ENCODE results near the gene PLTP. TPM values are rescaled to one million over a fixed set of nuclear protein-coding genes. Genes with fewer than 3 reads are reported as not detected.
A peak's percentile ranks its signal among the peaks of the same experiment; 100 is the strongest.

PLTP gene
- total and polyA plus RNA-seq, 2 of the 13 experiments (the other 11 are each of a cell fraction or from before 2014, with no cell fraction given), result 16.9 to 28.6 TPM

DNA sequence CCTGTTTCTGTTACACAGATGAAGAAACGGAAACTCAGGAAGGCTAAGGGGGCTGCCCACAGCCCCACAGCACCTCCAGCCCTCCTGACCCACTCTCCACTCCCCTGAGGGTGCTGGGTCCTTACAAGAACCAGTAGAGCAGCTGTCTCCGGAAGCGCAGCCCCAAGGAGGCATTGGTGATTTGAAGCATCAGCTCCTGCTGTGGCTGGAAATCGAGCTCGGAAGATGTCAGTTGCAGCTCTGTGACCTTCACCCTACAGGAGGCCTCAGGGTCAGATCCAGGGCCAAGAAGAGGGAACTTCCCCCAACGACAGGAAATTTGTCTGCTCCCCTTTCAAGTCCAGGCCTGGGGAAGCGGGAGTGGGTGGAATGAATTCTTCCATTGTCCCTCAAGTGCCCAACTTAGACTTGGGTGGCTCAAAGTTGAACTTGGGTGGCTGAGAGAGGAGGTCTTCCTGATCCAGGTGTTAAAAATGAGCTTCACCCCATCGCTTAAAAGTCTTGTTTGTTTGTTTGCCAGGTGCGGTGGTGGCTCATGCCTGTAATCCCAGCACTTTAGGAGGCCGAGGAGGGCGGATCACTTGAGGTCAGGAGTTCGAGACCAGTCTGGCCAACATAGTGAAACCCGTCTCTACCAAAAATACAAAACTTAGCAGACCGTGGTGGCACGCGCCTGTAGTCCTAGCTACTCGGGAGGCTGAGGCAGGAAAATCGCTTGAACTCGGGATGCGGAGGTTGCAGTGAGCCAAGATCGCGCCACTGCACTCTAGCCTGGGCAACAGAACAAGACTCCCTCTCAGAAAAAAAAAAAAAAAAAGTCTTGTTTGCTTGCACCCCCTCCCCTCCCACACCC is 1.9 kb downstream of the PLTP start (continued):
- TF ChIP-seq, protein P1, sequence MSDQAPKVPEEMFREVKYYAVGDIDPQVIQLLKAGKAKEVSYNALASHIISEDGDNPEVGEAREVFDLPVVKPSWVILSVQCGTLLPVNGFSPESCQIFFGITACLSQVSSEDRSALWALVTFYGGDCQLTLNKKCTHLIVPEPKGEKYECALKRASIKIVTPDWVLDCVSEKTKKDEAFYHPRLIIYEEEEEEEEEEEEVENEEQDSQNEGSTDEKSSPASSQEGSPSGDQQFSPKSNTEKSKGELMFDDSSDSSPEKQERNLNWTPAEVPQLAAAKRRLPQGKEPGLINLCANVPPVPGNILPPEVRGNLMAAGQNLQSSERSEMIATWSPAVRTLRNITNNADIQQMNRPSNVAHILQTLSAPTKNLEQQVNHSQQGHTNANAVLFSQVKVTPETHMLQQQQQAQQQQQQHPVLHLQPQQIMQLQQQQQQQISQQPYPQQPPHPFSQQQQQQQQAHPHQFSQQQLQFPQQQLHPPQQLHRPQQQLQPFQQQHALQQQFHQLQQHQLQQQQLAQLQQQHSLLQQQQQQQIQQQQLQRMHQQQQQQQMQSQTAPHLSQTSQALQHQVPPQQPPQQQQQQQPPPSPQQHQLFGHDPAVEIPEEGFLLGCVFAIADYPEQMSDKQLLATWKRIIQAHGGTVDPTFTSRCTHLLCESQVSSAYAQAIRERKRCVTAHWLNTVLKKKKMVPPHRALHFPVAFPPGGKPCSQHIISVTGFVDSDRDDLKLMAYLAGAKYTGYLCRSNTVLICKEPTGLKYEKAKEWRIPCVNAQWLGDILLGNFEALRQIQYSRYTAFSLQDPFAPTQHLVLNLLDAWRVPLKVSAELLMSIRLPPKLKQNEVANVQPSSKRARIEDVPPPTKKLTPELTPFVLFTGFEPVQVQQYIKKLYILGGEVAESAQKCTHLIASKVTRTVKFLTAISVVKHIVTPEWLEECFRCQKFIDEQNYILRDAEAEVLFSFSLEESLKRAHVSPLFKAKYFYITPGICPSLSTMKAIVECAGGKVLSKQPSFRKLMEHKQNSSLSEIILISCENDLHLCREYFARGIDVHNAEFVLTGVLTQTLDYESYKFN (CRISPR knock-in tag; conservative IDR thresholded peaks at IDR 0.05), result peak; percentile 50
- TF ChIP-seq NAIF1 (CRISPR knock-in tag; IDR thresholded peaks at IDR 0.05; ENCODE audit: borderline replicate concordance) (0 out of 2 replicates have a peak, but pooled peaks have one; percentile 19), MZF1 (CRISPR knock-in tag; IDR thresholded peaks at IDR 0.05; ENCODE audit: borderline replicate concordance) (no peak), ZFYVE20 (CRISPR knock-in tag; IDR thresholded peaks at IDR 0.05; ENCODE audit: borderline replicate concordance, low read depth) (no peak), MAF1 (CRISPR knock-in tag; IDR thresholded peaks at IDR 0.05; ENCODE audit: borderline replicate concordance) (no peak), ZNF564 (CRISPR knock-in tag; IDR thresholded peaks at IDR 0.05) (no peak), IKZF1 (IDR thresholded peaks at IDR 0.05) (no peak), ZNF615 (CRISPR knock-in tag; IDR thresholded peaks at IDR 0.05; ENCODE audit: borderline replicate concordance) (no peak), ZSCAN30 (CRISPR knock-in tag; IDR thresholded peaks at IDR 0.05) (no peak), ZNF367 (CRISPR knock-in tag; IDR thresholded peaks at IDR 0.05; ENCODE audit: borderline replicate concordance) (no peak), ZNF878 (CRISPR knock-in tag; IDR thresholded peaks at IDR 0.05) (no peak; the same call in 1 of the 2 replicates), HNF4A (CRISPR knock-in tag; IDR thresholded peaks at IDR 0.05) (peak; percentile 66), ZSCAN20 (CRISPR knock-in tag; IDR thresholded peaks at IDR 0.05; ENCODE audit: borderline replicate concordance) (no peak)
- TF ChIP-seq, protein P2, sequence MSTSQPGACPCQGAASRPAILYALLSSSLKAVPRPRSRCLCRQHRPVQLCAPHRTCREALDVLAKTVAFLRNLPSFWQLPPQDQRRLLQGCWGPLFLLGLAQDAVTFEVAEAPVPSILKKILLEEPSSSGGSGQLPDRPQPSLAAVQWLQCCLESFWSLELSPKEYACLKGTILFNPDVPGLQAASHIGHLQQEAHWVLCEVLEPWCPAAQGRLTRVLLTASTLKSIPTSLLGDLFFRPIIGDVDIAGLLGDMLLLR (CRISPR knock-in tag; IDR thresholded peaks at IDR 0.05), result no peak
- TF ChIP-seq, protein P3, sequence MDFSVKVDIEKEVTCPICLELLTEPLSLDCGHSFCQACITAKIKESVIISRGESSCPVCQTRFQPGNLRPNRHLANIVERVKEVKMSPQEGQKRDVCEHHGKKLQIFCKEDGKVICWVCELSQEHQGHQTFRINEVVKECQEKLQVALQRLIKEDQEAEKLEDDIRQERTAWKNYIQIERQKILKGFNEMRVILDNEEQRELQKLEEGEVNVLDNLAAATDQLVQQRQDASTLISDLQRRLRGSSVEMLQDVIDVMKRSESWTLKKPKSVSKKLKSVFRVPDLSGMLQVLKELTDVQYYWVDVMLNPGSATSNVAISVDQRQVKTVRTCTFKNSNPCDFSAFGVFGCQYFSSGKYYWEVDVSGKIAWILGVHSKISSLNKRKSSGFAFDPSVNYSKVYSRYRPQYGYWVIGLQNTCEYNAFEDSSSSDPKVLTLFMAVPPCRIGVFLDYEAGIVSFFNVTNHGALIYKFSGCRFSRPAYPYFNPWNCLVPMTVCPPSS (IDR thresholded peaks at IDR 0.05), result no peak
- TF ChIP-seq, protein P4, sequence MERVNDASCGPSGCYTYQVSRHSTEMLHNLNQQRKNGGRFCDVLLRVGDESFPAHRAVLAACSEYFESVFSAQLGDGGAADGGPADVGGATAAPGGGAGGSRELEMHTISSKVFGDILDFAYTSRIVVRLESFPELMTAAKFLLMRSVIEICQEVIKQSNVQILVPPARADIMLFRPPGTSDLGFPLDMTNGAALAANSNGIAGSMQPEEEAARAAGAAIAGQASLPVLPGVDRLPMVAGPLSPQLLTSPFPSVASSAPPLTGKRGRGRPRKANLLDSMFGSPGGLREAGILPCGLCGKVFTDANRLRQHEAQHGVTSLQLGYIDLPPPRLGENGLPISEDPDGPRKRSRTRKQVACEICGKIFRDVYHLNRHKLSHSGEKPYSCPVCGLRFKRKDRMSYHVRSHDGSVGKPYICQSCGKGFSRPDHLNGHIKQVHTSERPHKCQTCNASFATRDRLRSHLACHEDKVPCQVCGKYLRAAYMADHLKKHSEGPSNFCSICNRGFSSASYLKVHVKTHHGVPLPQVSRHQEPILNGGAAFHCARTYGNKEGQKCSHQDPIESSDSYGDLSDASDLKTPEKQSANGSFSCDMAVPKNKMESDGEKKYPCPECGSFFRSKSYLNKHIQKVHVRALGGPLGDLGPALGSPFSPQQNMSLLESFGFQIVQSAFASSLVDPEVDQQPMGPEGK (CRISPR knock-in tag; IDR thresholded peaks at IDR 0.05), result peak; percentile 70; the same call in 1 of the 2 replicates
- TF ChIP-seq, protein P5, sequence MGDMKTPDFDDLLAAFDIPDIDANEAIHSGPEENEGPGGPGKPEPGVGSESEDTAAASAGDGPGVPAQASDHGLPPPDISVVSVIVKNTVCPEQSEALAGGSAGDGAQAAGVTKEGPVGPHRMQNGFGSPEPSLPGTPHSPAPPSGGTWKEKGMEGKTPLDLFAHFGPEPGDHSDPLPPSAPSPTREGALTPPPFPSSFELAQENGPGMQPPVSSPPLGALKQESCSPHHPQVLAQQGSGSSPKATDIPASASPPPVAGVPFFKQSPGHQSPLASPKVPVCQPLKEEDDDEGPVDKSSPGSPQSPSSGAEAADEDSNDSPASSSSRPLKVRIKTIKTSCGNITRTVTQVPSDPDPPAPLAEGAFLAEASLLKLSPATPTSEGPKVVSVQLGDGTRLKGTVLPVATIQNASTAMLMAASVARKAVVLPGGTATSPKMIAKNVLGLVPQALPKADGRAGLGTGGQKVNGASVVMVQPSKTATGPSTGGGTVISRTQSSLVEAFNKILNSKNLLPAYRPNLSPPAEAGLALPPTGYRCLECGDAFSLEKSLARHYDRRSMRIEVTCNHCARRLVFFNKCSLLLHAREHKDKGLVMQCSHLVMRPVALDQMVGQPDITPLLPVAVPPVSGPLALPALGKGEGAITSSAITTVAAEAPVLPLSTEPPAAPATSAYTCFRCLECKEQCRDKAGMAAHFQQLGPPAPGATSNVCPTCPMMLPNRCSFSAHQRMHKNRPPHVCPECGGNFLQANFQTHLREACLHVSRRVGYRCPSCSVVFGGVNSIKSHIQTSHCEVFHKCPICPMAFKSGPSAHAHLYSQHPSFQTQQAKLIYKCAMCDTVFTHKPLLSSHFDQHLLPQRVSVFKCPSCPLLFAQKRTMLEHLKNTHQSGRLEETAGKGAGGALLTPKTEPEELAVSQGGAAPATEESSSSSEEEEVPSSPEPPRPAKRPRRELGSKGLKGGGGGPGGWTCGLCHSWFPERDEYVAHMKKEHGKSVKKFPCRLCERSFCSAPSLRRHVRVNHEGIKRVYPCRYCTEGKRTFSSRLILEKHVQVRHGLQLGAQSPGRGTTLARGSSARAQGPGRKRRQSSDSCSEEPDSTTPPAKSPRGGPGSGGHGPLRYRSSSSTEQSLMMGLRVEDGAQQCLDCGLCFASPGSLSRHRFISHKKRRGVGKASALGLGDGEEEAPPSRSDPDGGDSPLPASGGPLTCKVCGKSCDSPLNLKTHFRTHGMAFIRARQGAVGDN (CRISPR knock-in tag; IDR thresholded peaks at IDR 0.05), result peak; percentile 75

Measured in HepG2 (cell line).